SK-N-SH (cell line): ENCODE measurements around the gene SLC34A3. TPM values are rescaled to one million over a fixed set of nuclear protein-coding genes. Genes with fewer than 3 reads are reported as not detected.

Source experiments
- CTCF ChIA-PET: fragments of 300-600, 350-600 bp; formaldehyde crosslinking; extraction: SDS; loops from one replicate; lab custom pipeline; 2021; lab: Yijun Ruan, JAX
- POLR2A ChIA-PET: fragments of 350-600 bp; sonication (Branson Sonifier 250); formaldehyde crosslinking; extraction: SDS; loops from one replicate; lab custom pipeline; 2020; ENCODE audit warnings: antibody characterized with exemption, inconsistent platforms; lab: Yijun Ruan, JAX
- DNase-seq: peaks from one replicate; pipeline ENCODE4 v3.0.0; 2012
- H2AFZ ChIP-seq: fragments of 200-600 bp; sonication (generic); 2 replicates; pipeline ENCODE4 v1.8.1; 2016; ENCODE audit warnings: antibody characterized with exemption, mild to moderate bottlenecking, low read depth
- H3F3A ChIP-seq: fragments of 200-600 bp; sonication (generic); replicated peaks from 2 replicates; pipeline ENCODE3; 2016; ENCODE audit warnings: antibody characterized with exemption, mild to moderate bottlenecking; ENCODE audit not compliant: insufficient read depth
- H3K27ac ChIP-seq, 2 experiments: fragments of 200-500 bp in 1 of 2; fragments of 200-600 bp in 1 of 2; sonication (Bioruptor generic) in 1 of 2; sonication (generic), shearing (Covaris generic) in 1 of 2; 2 replicates each; pipeline versions ENCODE4 v1.5.1 to v1.6.1; 2014 to 2016; ENCODE audit warnings: low read depth in 2 of 2, inconsistent platforms in 1 of 2, low read length in 1 of 2, mild to moderate bottlenecking in 1 of 2, mixed read lengths in 1 of 2
- H3K27me3 ChIP-seq: fragments of 200-600 bp; sonication (generic), shearing (Covaris generic); 2 replicates; pipeline ENCODE4 v1.6.1; 2016; ENCODE audit warnings: mixed run types; ENCODE audit not compliant: insufficient read depth
- H3K36me3 ChIP-seq, 2 experiments: fragments of 200-500 bp in 1 of 2; fragments of 200-600 bp in 1 of 2; sonication (Bioruptor generic) in 1 of 2; sonication (generic) in 1 of 2; replicated peaks in 1 of 2; 2 replicates each; pipeline versions ENCODE3 to v1.5.1; 2014 to 2016; ENCODE audit warnings: low read length in 1 of 2, mild to moderate bottlenecking in 1 of 2; ENCODE audit not compliant: insufficient read depth in 2 of 2, control insufficient read depth in 1 of 2
- H3K4me1 ChIP-seq, 2 experiments: fragments of 200-500 bp in 1 of 2; fragments of 200-600 bp in 1 of 2; sonication (Bioruptor generic) in 1 of 2; sonication (generic), shearing (Covaris generic) in 1 of 2; 2 replicates each; pipeline versions ENCODE4 v1.5.1 to v1.6.1; 2014 to 2016; ENCODE audit warnings: low read depth in 1 of 2, low read length in 1 of 2, mixed run types in 1 of 2; ENCODE audit not compliant: insufficient read depth in 2 of 2, control insufficient read depth in 1 of 2
- H3K4me2 ChIP-seq: fragments of 200-600 bp; sonication (generic), shearing (Covaris generic); 2 replicates; pipeline ENCODE4 v1.6.1; 2017; ENCODE audit warnings: mixed run types
- H3K4me3 ChIP-seq, 2 experiments: fragments of 200-500 bp in 1 of 2; fragments of 200-600 bp in 1 of 2; sonication (Bioruptor generic) in 1 of 2; sonication (generic), shearing (Covaris generic) in 1 of 2; 2 replicates each; pipeline versions ENCODE4 v1.5.1 to v1.8.1; 2014 to 2016; ENCODE audit warnings: low read depth in 2 of 2, inconsistent platforms in 1 of 2, low read length in 1 of 2, mild to moderate bottlenecking in 1 of 2, mixed read lengths in 1 of 2, moderate library complexity in 1 of 2
- H3K79me2 ChIP-seq: fragments of 200-600 bp; sonication (generic); 2 replicates; pipeline ENCODE4 v1.8.1; 2017; ENCODE audit warnings: mild to moderate bottlenecking; ENCODE audit not compliant: insufficient read depth
- H3K9ac ChIP-seq: fragments of 200-600 bp; sonication (generic); 2 replicates; pipeline ENCODE4 v1.6.1; 2017; ENCODE audit warnings: mixed run types
- H3K9me2 ChIP-seq: fragments of 200-600 bp; sonication (generic); 2 replicates; pipeline ENCODE4 v1.6.1; 2017; ENCODE audit warnings: mixed run types
- H3K9me3 ChIP-seq: fragments of 200-600 bp; sonication (generic); 2 replicates; pipeline ENCODE4 v1.6.1; 2017; ENCODE audit warnings: mixed run types, mild to moderate bottlenecking, moderate library complexity
- H4K20me1 ChIP-seq: fragments of 200-600 bp; sonication (generic); 2 replicates; pipeline ENCODE4 v1.6.1; 2017; ENCODE audit warnings: mild to moderate bottlenecking, mixed run types; ENCODE audit not compliant: insufficient read depth
- EZH2phosphoT487 ChIP-seq: fragments of 200-600 bp; sonication (generic); IDR thresholded peaks from 2 replicates; pipeline ENCODE4 v1.6.1; 2017; ENCODE audit warnings: low read depth, mixed run types, mild to moderate bottlenecking, antibody characterized with exemption, moderate library complexity, borderline replicate concordance
- FOSL2 ChIP-seq: IDR thresholded peaks from 2 replicates; pipeline ENCODE4 v1.4.0; 2012; ENCODE audit warnings: low read depth, mild to moderate bottlenecking, moderate library complexity, borderline replicate concordance
- FOXM1 ChIP-seq: IDR thresholded peaks from 2 replicates; pipeline ENCODE4 v1.4.0; 2012; ENCODE audit warnings: low read depth, mild to moderate bottlenecking
- MEF2A ChIP-seq: IDR thresholded peaks from 2 replicates; pipeline ENCODE4 v1.4.0; 2012; ENCODE audit warnings: low read depth, borderline replicate concordance
- RCOR1 ChIP-seq: fragments of 150-350 bp; IDR thresholded peaks from 2 replicates; pipeline ENCODE4 v1.6.1; 2017; ENCODE audit warnings: antibody characterized with exemption, low read length
- TCF12 ChIP-seq: IDR thresholded peaks from 2 replicates; pipeline ENCODE4 v1.4.0; 2012
- WGBS: methylation state at CpG from one replicate; pipeline ENCODE4 v1.1.6; 2017; ENCODE audit warnings: low lambda C conversion rate; 5-methylcytosine and 5-hydroxymethylcytosine counted together
- polyA plus RNA-seq, 3 experiments: library from polyadenylated mRNA; depleted of rRNA; stranded (reverse); fragments of >200 nt; gene quantifications; 2 replicates each; pipeline ENCODE4 v1.2.3, GENCODE V29; 2012
- TF ChIP-seq, protein P1 (sequence below): IDR thresholded peaks from 2 replicates; pipeline ENCODE4 v1.4.0; 2012; ENCODE audit warnings: low read depth, borderline replicate concordance
- TF ChIP-seq, protein P2 (sequence below): fragments of 150-350 bp; IDR thresholded peaks from 2 replicates; pipeline ENCODE4 v1.6.1; 2016; ENCODE audit warnings: mild to moderate bottlenecking, low read depth, low read length
- TF ChIP-seq, protein P3 (sequence below): IDR thresholded peaks from 2 replicates; pipeline ENCODE4 v1.6.1; 2012; ENCODE audit warnings: mild to moderate bottlenecking, low read depth, low read length, moderate library complexity

The SLC34A3 gene
- polyA plus RNA-seq, 1 of the 3 experiments (the other 2 are of a cell fraction), result not detected

DNA sequence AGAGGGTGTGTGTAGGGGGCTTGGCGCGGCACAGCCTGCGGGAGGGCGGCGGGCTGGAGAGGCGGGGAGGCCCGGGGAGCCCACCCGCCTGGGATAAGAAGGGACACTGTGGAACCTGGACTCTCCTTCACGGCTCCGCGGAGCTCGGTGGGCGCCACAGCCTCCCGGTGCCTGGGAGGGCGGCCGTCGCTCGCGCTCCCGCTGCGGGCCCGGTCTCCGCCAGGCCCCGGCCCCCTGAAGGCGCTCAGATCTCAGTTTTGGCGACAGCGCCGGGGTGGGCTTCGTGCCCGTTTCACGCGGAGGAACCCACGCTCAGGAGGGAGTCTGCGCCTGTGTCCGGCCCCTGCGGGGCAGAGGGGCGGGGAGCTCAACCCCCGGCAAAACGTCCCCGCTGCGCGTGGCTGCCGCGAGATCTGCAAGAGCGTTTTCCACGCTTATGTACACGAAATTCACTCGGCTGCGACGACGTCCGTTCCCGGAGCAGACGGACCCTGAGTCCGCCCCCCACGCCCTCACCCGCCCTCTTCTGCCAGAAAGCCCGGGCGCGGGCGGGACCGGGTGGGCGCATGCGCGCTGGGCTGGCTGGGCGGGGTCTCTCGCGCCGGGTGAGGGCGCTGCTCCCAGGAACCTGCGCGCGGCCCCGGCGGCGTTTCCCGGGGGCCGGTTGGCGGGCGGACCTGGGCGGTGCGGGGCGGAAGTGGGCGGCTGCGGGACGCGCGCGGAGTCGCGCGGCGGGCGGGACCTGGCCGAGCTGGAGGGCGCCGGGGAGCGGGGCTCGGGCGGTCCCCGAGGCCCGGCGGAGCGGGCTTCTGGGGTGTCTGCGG, 24.1 kb downstream of the SLC34A3 start, which contains the start of gene NELFB (continued):
- TF ChIP-seq, protein P1, sequence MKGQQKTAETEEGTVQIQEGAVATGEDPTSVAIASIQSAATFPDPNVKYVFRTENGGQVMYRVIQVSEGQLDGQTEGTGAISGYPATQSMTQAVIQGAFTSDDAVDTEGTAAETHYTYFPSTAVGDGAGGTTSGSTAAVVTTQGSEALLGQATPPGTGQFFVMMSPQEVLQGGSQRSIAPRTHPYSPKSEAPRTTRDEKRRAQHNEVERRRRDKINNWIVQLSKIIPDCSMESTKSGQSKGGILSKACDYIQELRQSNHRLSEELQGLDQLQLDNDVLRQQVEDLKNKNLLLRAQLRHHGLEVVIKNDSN, result no peak
- TF ChIP-seq, protein P2, sequence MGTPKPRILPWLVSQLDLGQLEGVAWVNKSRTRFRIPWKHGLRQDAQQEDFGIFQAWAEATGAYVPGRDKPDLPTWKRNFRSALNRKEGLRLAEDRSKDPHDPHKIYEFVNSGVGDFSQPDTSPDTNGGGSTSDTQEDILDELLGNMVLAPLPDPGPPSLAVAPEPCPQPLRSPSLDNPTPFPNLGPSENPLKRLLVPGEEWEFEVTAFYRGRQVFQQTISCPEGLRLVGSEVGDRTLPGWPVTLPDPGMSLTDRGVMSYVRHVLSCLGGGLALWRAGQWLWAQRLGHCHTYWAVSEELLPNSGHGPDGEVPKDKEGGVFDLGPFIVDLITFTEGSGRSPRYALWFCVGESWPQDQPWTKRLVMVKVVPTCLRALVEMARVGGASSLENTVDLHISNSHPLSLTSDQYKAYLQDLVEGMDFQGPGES, result no peak
- no peak for TF ChIP-seq EZH2phosphoT487
- no peak for TF ChIP-seq TCF12
- TF ChIP-seq RCOR1, result no peak

DNA sequence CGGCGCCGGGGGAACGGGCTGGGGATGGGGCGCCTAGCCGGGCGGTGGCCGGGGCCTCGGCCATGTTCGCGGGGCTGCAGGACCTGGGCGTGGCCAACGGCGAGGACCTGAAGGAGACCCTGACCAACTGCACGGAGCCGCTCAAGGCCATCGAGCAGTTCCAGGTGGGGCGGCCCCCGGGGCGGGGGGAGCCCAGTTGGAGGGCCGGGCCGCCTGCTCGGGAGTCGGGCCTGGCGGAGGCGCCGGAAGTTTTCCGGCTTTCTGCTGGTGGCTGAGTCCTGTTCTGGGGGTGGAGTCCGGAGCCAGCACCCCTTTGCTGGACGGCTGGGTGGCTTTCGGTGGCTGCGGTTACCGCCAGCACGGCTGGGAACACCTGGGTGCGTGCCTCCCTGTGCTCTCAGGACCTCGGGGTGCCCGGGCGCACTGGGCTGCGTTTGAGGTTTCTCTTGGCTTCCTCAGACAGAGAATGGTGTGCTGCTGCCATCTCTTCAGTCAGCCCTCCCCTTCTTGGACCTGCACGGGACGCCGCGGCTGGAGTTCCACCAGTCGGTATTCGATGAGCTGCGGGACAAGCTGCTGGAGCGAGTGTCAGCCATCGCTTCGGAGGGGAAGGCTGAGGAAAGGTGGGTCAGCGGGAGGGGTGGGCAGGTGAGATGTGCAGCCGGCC, 24.9 kb downstream of the SLC34A3 start:
- H3K9me2 ChIP-seq, result no peaks in the 10 kb centered on the region
- H3K4me3 ChIP-seq, result peak overlapping the region; percentile 94 to 96
- H4K20me1 ChIP-seq, result peaks cover 12% of the 10 kb centered on the region; the same call in 1 of the 2 replicates
- H3K9ac ChIP-seq, result peak overlapping the region; percentile 88
- TF ChIP-seq MEF2A (no peak), FOXM1 (no peak), FOSL2 (no peak)
- TF ChIP-seq, protein P3, sequence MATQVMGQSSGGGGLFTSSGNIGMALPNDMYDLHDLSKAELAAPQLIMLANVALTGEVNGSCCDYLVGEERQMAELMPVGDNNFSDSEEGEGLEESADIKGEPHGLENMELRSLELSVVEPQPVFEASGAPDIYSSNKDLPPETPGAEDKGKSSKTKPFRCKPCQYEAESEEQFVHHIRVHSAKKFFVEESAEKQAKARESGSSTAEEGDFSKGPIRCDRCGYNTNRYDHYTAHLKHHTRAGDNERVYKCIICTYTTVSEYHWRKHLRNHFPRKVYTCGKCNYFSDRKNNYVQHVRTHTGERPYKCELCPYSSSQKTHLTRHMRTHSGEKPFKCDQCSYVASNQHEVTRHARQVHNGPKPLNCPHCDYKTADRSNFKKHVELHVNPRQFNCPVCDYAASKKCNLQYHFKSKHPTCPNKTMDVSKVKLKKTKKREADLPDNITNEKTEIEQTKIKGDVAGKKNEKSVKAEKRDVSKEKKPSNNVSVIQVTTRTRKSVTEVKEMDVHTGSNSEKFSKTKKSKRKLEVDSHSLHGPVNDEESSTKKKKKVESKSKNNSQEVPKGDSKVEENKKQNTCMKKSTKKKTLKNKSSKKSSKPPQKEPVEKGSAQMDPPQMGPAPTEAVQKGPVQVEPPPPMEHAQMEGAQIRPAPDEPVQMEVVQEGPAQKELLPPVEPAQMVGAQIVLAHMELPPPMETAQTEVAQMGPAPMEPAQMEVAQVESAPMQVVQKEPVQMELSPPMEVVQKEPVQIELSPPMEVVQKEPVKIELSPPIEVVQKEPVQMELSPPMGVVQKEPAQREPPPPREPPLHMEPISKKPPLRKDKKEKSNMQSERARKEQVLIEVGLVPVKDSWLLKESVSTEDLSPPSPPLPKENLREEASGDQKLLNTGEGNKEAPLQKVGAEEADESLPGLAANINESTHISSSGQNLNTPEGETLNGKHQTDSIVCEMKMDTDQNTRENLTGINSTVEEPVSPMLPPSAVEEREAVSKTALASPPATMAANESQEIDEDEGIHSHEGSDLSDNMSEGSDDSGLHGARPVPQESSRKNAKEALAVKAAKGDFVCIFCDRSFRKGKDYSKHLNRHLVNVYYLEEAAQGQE, result no peak
- no peak for DNase-seq
- no peaks in the 10 kb centered on the region for H3K27me3 ChIP-seq
- no peaks in the 10 kb centered on the region for H3K9me3 ChIP-seq
- H2AFZ ChIP-seq, result peak overlapping the region; percentile 85
- WGBS, result 7% methylated on average over 22 of the region's 51 CpGs
- no peaks in the 10 kb centered on the region for H3F3A ChIP-seq
- ChIA-PET POLR2A (interaction anchor here (0.8 to 6.6 kb wide), 4 partner anchors 10 to 126 kb away, joined by 3 to 83 read pairs (median 4); partner anchors contain the start of gene TUBB4B), CTCF (interaction anchor here (0.7 to 4.6 kb wide), 4 partner anchors 13 to 28 kb away, joined by 3 to 33 read pairs (median 6); partner anchors contain the start of genes RNF224 and TUBB4B)
- peaks cover 43% of the 10 kb centered on the region for H3K79me2 ChIP-seq
- H3K4me1 ChIP-seq, result peaks cover 0 to 23% of the 10 kb centered on the region in 2 experiments; a peak in 1 of 4 replicates
- H3K36me3 ChIP-seq, result peaks cover 10 to 15% of the 10 kb centered on the region in 2 experiments
- H3K4me2 ChIP-seq, result peak overlapping the region; percentile 95
- H3K27ac ChIP-seq, result peak overlapping the region; percentile 38 to 71; a peak in 3 of 4 replicates
